Esophagus muscularis mucosa (tissue), 4 donors: ENCODE results near the gene SH3PXD2B. TPM values are rescaled to one million over a fixed set of nuclear protein-coding genes. Genes with fewer than 3 reads are reported as not detected.

Experiments used
- DNase-seq: peaks from one replicate; pipeline ENCODE4 v3.0.0-alpha.2; 2017; ENCODE audit errors: extremely low spot score
- H3K27ac ChIP-seq, 4 donors: fragments of 200-600 bp; sonication (generic); replicated peaks in 1 of 4; 1 replicate in 3 of 4; 2 replicates in 1 of 4; pipeline ENCODE4 v1.5.1; 2016 to 2019; ENCODE audit warnings: mild to moderate bottlenecking in 1 of 4
- H3K27me3 ChIP-seq, 4 donors: fragments of 200-600 bp; sonication (generic); one replicate each; pipeline versions ENCODE4 v1.5.1 to v1.6.0; 2016 to 2019
- H3K36me3 ChIP-seq, 4 donors: fragments of 200-600 bp; sonication (generic); one replicate each; pipeline ENCODE4 v1.5.1; 2016 to 2019
- H3K4me1 ChIP-seq, 4 donors: fragments of 200-600 bp; sonication (generic); one replicate each; pipeline ENCODE4 v1.5.1; 2016 to 2019
- H3K4me3 ChIP-seq, 4 donors: fragments of 200-600 bp; sonication (generic); 1 replicate in 2 of 4; 2 replicates in 2 of 4; pipeline ENCODE4 v1.5.1; 2016 to 2019; ENCODE audit warnings: mild to moderate bottlenecking in 4 of 4, moderate library complexity in 1 of 4
- H3K9me3 ChIP-seq, 4 donors: fragments of 200-600 bp; sonication (generic); 1 replicate in 3 of 4; 2 replicates in 1 of 4; pipeline ENCODE4 v1.5.1; 2016 to 2019
- CTCF ChIP-seq, 3 experiments: fragments of 200-600 bp in 2 of 3; fragments of 450-650 bp in 1 of 3; sonication (generic) in 2 of 3; IDR thresholded peaks; one replicate each; pipeline ENCODE4 v1.5.1; 2017 to 2019; ENCODE audit warnings: antibody characterized with exemption in 3 of 3, mild to moderate bottlenecking in 2 of 3, moderate library complexity in 1 of 3
- EP300 ChIP-seq: sonication (generic); formaldehyde crosslinking; IDR thresholded peaks from one replicate; pipeline ENCODE4 v1.6.1; 2017; ENCODE audit warnings: antibody characterized with exemption
- POLR2A ChIP-seq: fragments of 450-650 bp; IDR thresholded peaks from one replicate; pipeline ENCODE4 v1.6.1; 2017; ENCODE audit warnings: antibody characterized with exemption, moderate library complexity, mild to moderate bottlenecking, low read depth
- POLR2AphosphoS5 ChIP-seq, 2 donors: sonication (generic); formaldehyde crosslinking; IDR thresholded peaks; one replicate each; pipeline ENCODE4 v1.6.1; 2017; ENCODE audit warnings: antibody characterized with exemption in 2 of 2
- WGBS: methylation state at CpG from one replicate; pipeline ENCODE4 v1.1.5; 2018; 5-methylcytosine and 5-hydroxymethylcytosine counted together
- intact Hi-C: fragments of 100-400 bp; cut with DNase I; formaldehyde crosslinking; loops from one replicate; pipeline ENCODE4 v1.15.1; 2023
- total RNA-seq, 4 donors: library from RNA; depleted of rRNA; stranded (reverse); fragments of >200 nt; gene quantifications; one replicate each; pipeline versions ENCODE4 v1.1.0 to v1.2.1, GENCODE V29; 2016

SH3PXD2B gene
- total RNA-seq, 4 donors from 2014 or later = 41.5 to 66.5 (median 49.2) TPM

GRCh38 chr5:172344855-172345409 lies 109.4 kb downstream of the SH3PXD2B start:
- WGBS = 83% methylated on average over 3 of the region's 3 CpGs
- no peaks in the 10 kb centered on the region for H3K9me3 ChIP-seq
- intact Hi-C loops = no loop called here
- no peak overlapping the region for H3K27ac ChIP-seq
- DNase-seq = no peak
- no peaks in the 10 kb centered on the region for H3K27me3 ChIP-seq
- no peaks in the 10 kb centered on the region for H3K4me1 ChIP-seq
- TF ChIP-seq POLR2A (no peak), EP300 (no peak), POLR2AphosphoS5 (IDR thresholded peaks at IDR 0.05) (no peak), CTCF (IDR thresholded peaks at IDR 0.05) (no peak)
- peaks cover 36 to 100% (median 81%) of the 10 kb centered on the region in 4 donors for H3K36me3 ChIP-seq
- no peak overlapping the region for H3K4me3 ChIP-seq

- intact Hi-C loops = no loop called here
- Histone ChIP-seq H3K36me3 (peaks cover 31 to 100% (median 78%) of the 10 kb centered on the region in 4 donors), H3K4me1 (peaks cover 0 to 9% (median 4%) of the 10 kb centered on the region in 4 donors), H3K4me3 (no peak overlapping the region), H3K27ac (no peak overlapping the region), H3K27me3 (no peaks in the 10 kb centered on the region), H3K9me3 (no peaks in the 10 kb centered on the region)
- WGBS = 94% methylated on average over 2 of the region's 2 CpGs
- DNase-seq = no peak
- no peak for TF ChIP-seq POLR2A
- no peak for TF ChIP-seq EP300
- TF ChIP-seq POLR2AphosphoS5 (IDR thresholded peaks at IDR 0.05) = no peak
- no peak for TF ChIP-seq CTCF (IDR thresholded peaks at IDR 0.05)
Observed at GRCh38 chr5:172343741-172344140, 110.6 kb downstream of the SH3PXD2B start.

- Histone ChIP-seq H3K27ac (no peak overlapping the region), H3K4me3 (no peak overlapping the region), H3K4me1 (peaks cover 0 to 13% (median 5%) of the 10 kb centered on the region in 4 donors), H3K9me3 (no peaks in the 10 kb centered on the region), H3K27me3 (no peaks in the 10 kb centered on the region), H3K36me3 (peaks cover 29 to 100% (median 78%) of the 10 kb centered on the region in 4 donors)
- 97% methylated on average over 7 of the region's 7 CpGs for WGBS
- TF ChIP-seq EP300 = no peak
- no peak for TF ChIP-seq POLR2A
- no peak for TF ChIP-seq CTCF (IDR thresholded peaks at IDR 0.05)
- TF ChIP-seq POLR2AphosphoS5 (IDR thresholded peaks at IDR 0.05) = no peak
- no peak for DNase-seq
- intact Hi-C loops = no loop called here
Observed at GRCh38 chr5:172342918-172343317, 111.4 kb downstream of the SH3PXD2B start.

GRCh38 chr5:172339264-172340180 lies 114.8 kb downstream of the SH3PXD2B start:
- Histone ChIP-seq H3K27ac (no peak overlapping the region), H3K4me1 (peaks cover 0 to 21% (median 9%) of the 10 kb centered on the region in 4 donors), H3K9me3 (no peaks in the 10 kb centered on the region), H3K4me3 (no peak overlapping the region), H3K36me3 (peaks cover 5 to 97% (median 68%) of the 10 kb centered on the region in 4 donors), H3K27me3 (no peaks in the 10 kb centered on the region)
- intact Hi-C loops = no loop called here
- TF ChIP-seq POLR2AphosphoS5 (IDR thresholded peaks at IDR 0.05) (no peak), EP300 (no peak), CTCF (IDR thresholded peaks at IDR 0.05) (no peak), POLR2A (no peak)
- 86% methylated on average over 29 of the region's 35 CpGs for WGBS
- DNase-seq = peak; percentile 91
